Stimulated activated CD8-positive, alpha-beta memory T cell treated with anti-CD3 and anti-CD28 coated beads, Interleukin-12 subunit alpha, Interleukin-12 subunit beta, amount 100 ng/mL, for 24 hours (primary cell): ENCODE measurements around the gene MORF4L1.
"Not testable (repeated sequence)": the region's sequence is repeated elsewhere in the genome, so short reads cannot be mapped to it uniquely, and the experiment has no call there.

Experiments used
- DNase-seq: peaks from one replicate; pipeline ENCODE4 v3.0.0-alpha.2; 2020; ENCODE audit errors: extremely low read depth

MORF4L1 gene, protein sequence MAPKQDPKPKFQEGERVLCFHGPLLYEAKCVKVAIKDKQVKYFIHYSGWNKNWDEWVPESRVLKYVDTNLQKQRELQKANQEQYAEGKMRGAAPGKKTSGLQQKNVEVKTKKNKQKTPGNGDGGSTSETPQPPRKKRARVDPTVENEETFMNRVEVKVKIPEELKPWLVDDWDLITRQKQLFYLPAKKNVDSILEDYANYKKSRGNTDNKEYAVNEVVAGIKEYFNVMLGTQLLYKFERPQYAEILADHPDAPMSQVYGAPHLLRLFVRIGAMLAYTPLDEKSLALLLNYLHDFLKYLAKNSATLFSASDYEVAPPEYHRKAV

DNA sequence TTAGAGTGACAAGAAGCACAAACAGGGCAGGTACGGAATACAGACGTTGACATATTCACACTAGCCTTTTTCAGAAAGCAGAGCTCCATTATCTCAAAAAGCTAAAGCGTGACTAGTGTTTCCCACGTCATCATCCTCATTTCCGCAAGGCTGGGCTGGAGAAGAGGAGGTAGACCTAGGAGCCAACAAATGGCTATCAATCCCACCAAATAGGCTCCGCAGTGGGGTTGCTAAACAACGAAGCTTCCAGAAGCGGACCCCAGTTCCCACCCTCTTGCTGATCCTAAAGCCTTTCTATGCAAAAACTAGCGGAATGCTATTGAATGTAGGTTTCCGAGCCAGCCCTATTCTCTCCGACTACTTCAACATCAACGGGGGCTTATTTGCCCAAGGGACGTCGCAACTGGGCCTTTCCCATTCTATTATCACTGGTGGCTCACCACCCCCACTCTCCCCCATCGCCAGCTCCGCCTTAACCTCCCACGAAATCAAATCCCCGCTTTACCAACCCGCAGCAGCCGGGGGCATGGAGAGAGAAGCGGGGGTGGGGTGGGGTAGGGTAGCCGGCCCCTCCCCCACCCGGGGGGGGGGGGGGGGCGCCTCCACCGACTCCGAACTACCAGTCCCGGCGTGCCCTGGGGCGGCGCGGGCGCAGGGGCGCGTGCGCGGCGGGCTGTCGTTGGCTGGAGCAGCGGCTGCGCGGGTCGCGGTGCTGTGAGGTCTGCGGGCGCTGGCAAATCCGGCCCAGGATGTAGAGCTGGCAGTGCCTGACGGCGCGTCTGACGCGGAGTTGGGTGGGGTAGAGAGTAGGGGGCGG is at the start of gene MORF4L1:
MORF4L1 (plus strand) TSS at position 736 of the 817 bp plus-strand sequence. CDS start 128 bp downstream, outside the sequence.
- peak; percentile 91 for DNase-seq

DNA sequence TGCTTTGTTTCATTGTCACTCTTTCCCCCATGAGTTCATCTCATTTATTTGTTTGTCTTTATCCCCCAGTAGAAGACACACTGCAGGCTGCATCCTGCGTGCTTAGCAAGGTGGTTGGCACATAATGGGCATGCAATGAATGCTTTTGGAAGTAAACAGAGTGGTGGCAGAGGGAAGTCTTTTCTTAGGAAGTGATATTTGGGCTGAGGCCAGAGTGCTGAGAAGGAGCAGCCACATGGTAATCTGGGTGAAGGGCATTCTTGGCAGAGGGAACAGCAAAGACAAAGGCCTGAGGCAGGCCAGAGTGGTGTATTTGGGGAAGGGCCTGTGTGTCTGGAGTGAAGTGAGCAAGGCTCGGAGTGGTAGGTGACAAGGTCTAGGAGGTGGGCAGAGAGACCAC is 43.8 kb upstream of the MORF4L1 start:
- DNase-seq = no peak

DNA sequence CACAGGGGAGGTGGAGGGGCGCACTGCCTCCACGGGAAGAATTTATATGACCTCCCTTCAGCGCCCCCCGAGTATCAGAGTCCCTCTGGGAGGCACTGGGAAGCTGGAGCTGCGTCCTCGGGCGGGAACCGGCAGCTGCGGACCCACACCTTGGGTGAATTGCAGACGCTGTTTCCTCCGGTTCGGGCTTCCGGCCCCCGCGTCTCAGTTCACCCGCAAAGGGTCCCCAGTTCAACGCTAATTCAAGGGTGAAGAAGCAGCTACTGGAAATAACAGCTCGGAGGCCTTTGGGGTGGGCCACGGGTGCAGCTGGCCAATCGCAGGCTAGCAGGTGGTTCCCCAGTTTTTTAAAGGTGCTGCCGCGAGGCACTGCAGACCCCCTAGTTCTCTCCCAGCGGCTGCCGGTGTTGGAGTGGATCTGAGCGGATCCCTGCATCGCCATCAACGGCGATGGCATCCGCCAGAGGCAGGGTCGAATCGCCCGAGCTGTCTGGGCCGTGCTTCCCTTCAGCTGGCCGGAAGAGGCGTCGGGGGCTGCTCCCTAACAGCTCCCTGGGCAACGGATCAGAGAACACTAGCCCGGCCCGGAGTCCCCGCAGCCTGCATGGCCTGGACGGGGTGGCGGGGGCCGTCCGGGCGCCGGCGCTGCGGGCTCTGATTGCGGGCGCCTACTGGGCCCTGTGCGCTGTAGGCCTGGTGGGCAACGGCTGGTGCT is 42.0 kb upstream of the MORF4L1 start:
- DNase-seq = no peak

DNA sequence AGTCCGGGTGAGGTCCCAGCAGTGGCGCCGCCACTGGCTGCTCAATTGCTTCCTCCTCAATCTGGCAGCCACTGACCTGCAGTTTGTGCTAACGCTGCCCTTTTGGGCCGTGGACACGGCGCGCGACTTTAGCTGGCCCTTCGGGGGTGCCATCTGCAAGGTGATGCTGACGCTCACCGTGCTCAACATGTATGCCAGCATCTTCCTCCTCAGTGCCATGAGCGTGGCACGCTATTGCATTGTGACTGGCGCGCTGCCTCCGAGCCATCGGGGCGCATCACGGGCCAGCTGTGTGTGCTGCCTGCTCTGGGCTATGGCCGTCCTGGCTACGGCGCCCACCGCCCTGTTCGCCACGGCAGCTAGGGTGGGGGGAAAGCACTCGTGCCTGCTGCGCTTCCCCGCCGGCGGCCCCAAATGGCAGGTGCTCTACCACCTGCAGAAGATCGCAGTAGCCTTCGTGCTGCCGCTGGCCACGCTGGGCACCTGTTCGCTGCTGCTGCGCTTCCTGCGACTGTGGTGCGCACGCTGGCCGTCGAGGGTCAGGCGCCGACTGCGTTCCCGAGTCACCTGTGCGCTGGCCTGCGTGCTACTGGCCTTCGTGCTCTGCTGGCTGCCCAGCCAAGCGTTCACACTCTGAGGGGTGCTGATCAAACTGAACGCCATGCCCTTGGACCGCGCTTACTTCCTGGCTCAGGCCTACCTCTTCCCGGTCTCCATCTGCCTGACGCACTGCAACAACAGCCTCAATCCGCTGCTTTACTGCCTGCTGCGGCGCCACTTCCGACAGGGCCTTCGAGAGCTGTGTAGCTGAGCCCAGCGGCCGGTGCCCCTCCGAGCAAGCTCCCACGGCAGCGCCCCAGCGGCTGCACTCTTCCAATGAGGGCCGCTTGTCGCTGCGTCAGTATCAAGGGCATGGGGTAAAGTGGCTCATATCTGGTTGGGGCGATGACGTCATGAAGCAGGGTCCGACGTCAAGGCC is 41.2 kb upstream of the MORF4L1 start:
- DNase-seq = no peak

DNA sequence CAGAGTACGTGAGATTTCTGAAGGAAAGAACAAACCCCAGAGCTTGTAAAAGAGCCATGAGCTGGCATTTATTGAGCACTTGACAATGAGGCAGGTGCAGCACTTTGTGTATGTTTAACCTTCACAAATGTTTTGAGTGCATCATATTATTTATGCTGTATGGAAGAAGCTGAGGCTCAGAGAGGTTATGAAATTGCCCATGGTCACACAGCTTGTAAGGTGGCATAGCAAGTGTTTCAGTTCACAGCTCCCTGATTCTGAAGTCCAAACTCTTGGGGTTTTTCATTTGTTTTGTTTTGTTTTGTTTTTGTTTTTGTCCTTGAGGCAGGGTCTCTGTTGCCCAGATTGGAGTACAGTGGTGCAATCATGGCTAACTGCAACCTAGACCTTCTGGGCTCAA is 36.4 kb upstream of the MORF4L1 start:
- DNase-seq = no peak

DNA sequence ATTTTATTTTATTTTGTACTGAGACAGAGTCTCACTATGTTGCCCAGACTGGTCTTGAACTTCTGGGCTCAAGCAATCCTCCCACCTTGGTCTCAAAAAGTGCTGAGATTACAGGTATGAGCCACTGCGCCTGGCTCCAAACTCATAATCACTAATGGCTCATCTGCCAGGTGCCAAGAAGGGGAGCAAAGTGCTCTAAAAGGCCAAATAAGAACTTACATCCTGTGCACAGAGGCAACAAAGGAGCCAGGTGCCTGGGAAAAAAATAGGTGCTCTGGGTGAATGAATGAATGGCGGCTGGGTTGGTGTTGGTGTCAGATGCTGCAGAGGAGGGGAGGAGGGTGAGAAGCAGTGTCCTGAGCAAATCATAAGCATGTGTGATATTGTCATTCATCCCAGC is 35.6 kb upstream of the MORF4L1 start:
- DNase-seq = no peak

DNA sequence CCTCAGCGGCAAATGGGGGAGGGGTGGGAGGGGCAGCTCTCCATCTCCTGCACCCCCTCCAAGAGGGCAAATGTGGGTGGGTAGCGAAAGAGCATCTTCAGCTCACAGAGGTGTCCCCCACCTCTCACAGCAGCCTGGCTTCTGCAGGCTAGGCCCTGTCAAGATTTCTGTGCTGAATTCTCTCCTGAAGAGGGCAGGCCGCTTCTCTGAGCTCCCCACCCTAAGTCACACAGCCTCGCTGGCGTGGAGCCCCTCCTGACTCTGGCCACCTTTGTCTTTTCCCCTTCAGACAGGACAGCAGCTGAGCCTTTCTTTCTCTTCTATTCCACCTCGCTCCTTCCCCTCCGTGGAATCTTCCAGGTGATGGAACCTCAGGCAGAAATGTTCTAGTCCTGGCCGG is 35.1 kb upstream of the MORF4L1 start:
- DNase-seq = no peak

DNA sequence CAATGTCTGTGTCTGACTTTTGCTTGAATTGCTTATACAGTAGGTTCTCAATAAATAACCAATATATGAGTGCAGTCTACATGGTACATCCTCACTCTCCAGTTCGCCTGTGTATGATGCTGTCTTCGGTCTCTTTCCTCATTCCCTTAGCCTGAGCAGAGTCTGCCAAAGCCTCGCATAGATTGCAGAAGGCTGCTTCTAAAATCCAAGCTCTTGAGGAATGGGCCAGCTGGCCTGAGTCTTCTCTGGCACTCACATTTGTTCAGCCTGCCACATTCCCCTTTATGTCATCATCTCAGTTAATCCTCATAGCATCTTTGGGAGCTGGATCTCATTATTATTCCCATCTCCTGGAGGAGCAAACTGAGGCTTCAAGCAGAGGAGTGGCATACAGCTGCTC is 34.2 kb upstream of the MORF4L1 start:
- DNase-seq = no peak

DNA sequence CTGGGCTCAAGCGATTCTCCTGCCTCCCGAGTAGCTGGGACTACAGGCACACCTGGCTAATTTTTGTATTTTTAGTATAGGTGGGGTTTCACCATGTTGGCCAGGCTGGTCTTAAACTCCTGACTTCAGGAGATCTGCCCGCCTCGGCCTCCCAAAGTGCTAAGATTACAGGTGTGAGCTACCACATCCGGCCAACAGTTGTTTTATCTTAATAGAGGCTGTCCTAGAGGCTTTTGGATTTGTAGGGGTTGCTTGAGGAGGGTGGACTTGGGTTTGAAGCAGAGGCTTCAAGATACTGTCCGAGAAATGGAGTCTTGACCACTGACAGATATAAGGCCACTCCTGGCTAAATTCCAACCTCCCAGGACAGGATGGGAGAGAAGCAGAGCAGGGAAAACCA is 33.5 kb upstream of the MORF4L1 start:
- not testable (repeated sequence) for DNase-seq

DNA sequence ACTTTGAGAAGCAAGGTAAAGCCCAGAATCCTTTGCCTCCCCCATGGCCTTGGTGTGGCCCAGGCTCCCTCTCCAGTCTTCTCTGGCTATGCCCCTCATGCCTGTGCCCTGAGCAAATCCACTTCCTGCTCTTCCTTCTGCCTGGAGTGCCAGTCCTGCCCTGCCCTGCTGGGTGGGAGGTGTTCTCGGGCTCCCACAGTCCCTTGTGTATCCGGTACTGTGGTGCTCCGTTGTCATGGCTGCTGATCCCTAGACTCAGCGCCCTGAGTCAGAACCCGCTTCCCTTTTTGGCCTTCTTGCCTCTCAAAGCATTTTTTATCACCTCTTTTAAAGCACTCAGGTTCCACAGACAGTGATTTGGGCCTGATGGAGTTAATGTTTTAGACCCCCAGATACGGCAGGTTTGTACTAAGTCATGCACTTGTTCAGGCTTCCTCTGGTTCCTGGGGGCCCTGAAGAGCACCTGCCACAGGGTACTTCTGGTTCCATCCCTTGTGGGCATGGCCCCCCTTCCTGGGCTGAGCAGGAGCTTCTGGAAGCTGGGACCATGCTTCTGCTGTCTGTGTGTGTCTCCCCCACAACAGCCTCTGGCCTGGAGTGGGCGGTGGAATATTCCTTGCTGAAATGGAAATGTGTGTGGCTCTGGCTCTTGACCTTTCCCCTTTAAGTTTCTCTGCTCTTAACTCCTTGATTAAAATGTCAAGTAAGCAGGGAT is 31.9 kb upstream of the MORF4L1 start:
- no peak for DNase-seq

DNA sequence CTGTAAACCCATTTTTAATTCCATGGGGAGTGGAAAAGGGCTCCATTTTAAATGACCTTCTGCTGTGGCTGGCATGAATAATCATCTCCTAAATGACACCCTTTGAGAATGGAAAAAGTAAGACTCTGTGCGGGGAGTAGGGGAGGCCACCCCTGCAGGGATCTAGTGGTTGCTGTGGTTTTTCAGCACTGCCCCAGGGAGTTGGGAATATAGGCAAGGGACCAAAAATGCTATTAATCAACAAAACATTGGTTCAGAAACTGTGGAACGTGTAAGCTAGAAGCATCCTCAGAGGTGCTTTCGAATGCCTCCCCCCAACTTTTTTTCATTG is 31.3 kb upstream of the MORF4L1 start:
- DNase-seq = no peak

DNA sequence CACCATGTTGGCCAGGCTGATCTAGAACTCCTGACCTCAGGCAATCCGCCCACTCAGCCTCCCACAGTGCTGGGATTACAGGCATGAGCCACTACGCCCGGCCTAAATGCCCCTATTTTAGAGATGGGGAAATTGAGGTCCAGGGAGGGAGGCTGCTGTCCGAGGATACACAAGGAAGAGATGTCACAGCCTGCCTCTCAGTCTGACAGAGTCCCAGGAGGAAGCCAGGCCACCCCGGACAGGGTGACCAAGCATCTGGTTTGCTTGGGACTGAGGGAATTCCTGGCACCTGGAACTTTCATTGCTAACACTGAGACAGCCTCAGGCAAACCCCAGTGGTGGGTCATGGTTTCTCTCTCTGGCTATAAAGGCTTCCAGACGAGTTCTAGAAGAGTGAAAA is 30.8 kb upstream of the MORF4L1 start:
- no peak for DNase-seq

DNA sequence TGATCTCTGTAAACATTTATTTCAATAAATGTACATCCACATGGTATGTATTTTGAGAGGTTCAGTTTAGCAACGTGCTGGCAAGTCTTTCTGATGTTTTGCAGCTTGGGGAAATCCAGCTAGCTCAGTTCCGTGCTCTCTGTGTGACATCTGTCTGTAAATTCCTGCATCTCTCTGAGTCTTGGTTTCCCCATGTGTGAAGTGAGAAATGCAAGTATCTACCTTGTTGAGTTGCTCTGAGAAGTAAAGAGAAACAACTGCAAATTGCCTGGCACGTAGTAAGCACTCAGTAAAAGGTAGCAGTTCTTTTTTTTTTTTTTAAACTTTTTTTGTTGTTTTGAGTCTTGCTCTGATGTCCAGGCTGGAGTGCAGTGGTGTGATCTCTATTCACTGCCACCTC is 30.2 kb upstream of the MORF4L1 start:
- no peak for DNase-seq

DNA sequence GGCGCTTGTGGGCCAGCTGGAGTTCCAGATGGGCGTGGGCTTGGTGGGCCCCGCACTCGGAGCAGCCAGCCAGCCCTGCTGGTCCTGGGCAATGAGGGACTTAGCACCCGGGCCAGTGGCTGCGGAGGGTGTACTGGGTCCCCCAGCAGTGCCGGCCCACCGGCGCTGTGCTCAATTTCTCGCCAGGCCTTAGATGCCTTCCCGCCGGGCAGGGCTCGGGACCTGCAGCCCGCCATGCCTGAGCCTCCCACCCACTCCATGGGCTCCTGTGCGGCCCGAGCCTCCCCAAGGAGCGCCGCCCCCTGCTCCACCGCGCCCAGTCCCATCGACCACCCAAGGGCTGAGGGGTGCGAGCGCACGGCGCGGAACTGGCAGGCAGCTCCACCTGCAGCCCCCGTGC is 25.8 kb upstream of the MORF4L1 start:
- DNase-seq = not testable (repeated sequence)

DNA sequence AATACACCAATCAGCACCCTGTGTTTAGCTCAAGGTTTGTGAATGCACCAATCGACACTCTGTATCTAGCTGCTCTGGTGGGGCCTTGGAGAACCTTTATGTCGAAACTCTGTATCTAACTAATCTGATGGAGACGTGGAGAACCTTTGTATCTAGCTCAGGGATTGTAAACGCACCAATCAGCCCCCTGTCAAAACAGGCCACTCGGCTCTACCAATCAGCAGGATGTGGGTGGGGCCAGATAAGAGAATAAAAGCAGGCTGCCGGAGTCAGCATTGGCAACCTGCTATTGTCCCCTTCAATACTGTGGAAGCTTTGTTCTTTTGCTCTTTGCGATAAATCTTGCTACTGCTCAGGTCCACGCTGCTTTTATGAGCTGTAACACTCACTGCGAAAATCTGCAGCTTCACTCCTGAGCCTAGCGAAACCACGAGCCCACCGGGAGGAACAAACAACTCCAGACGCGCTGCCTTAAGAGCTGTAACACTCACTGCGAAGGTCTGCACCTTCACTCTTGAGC is 25.2 kb upstream of the MORF4L1 start:
- not testable (repeated sequence) for DNase-seq

DNA sequence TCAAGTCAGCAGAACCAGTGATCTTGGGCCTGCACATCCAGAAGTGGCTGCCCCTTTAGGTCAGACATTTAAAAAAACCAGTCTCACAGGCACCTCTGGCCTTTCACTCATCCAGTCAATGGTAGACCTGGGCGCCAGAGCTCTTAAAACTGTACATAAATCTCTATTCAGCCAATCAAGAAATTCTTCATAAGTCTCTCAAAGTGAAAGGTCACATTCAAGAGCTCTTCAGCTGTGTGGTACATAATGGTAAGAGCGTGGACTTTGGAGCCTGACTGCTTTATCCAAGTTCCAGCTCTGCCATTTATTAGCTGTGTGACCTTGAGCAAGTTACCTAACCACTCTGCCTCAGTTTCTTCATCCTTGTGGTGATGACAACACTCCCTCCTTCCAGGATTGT is 22.3 kb upstream of the MORF4L1 start:
- no peak for DNase-seq

DNA sequence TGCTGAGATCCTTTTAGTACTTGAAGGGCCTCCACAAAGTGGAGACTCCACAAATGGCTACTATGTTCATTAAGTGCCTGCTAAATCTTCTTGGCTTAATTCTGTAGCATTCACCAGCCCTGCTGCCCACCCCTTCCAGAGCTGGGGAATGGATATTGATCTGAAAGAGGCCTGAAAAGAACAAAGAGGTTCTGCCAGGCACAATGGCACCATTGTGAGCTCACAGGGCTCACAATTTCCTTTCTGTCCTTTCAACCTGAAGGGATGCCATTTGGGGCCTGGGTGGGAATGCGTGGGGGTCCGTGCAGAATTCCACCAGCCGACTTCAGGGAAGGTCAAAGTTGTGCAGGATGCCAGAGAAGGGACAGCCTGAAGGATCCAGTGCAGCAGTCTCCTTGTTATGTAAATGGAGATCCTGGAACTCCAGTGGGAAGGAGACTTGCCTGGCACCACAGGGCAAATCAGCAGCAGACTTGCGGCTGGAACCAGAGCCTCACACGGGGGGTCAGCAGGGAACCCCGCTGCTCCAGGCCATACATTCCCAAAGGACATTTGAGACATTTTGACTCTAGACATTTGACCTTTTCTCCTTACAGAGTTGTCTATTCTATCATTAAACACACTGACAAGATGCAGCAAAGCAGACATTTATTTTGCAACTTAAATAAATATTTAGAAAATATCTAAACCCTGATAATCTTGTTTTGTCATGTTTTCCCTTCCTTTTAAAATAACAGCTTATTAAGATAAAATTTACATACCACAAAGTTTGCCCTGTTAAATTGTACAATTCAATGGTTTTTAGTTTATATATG is 21.5 kb upstream of the MORF4L1 start:
- no peak for DNase-seq

DNA sequence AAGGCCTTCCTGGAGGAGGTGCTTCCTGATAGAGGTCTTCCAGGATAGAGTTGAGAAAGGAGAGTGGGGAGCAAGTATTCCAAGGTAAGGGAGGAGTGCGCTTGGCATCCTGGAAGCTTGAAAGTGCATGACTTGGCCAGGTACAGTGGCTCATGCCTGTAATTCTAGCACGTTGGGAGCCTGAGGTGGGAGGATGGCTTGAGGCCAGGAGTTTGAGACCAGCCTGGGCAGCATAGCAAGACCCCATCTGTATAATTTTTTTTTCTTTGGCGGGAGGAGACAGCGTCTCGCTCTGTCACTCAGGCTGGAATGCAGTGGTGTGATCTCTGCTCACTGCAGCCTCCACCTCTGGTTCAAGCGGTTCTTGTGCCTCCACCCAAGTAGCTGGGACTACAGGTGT is 19.2 kb upstream of the MORF4L1 start:
- DNase-seq = no peak

DNA sequence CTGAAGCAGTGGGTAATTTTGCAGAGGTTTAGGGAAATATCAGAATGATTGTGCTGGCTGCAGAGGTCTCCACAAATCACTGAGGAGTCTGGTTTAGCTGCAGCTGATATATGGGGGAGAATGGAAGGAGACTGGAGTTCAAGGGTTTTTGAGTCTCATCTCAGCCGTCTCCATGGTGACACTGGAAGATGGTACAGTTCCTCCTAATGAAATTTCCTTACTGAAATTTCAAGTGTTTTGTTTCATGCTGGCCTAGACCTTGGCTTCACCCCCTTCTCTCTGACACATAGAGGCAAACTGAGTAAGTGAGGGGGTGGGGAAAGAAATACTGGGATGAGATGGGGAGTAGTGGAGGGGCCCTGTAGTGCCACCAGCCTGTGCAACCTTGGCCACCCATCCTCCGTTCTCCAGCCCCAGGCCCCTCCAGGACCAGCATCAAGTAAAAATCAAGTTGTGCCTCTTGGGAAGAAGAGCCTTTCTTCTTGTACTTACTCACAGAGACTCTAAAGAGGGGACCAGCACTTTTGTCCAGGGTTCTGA is 17.8 kb upstream of the MORF4L1 start:
- no peak for DNase-seq

DNA sequence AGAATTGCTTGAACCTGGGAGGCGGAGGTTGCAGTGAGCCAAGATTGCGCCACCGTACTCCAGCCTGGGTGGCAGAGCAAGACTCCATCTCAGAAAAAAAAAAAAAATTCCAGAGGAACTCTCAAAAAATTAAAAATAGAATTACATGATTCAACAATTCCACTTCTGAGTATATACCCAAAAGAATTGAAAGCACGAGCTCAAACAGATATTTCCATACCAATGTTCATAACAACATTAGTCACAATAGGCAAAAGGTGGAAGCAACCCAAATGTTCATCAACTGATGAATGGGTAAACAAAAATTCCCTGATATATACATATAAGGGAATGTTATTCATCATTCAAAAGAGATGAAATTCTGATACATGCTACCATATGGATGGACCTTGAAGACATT is 16.9 kb upstream of the MORF4L1 start:
- DNase-seq = no peak
